ENCODE data around the gene FEN1.

Gene FEN1

GRCh38 chr11:61811831-61812230 lies 19.1 kb downstream of the FEN1 start:
- DNase-seq (ENCODE audit: low spot score), result no peak
- no CpG with 5 or more reads among the region's 5 CpGs for WGBS, 2 donors (ENCODE audit: extremely low coverage in 2 of 2, insufficient read length in 2 of 2, insufficient replicate concordance in 1 of 2)
- no peak overlapping the region for H2BK12ac ChIP-seq (ENCODE audit: low read length)

DNA sequence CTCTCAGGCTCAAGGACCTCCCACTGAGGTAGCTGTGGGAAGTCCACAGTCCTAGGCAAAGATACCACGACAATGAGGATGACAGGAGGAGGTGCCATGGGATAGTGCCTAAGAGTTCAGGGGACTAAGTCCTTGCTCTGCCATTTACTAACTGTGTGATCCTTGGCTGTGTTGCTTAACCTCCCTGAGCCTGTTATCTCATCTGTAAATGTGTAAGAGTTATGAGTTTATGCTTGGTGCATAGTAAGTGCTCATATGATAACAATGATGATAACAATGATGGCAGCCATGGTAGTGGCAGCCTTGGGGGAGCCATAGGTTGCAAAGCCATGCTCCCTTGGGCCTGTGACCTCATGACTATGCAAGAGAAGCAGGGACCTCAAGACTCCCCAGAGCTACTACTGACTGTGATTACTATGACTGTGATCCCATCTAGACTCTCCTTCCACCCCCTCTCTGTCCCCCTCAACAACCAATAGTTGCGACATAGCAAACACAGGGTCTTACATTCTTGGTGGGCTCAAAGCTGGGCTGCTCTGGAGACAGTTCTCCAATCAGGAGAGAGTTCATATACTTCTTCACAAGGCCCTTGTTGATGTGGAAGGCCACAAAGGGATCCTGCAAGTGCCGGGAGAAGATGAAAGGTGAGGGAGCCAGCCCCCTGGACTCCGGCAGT lies 20.2 kb downstream of the FEN1 start:
- H2AK5ac ChIP-seq (ENCODE audit: low read depth, low read length), result no peak overlapping the region
- no peak overlapping the region for H2BK15ac ChIP-seq (ENCODE audit: low read length)
- H4K91ac ChIP-seq (ENCODE audit: low read depth, low read length, poor library complexity), result no peak overlapping the region
- no peaks in the 10 kb centered on the region for H3K27me3 ChIP-seq (ENCODE audit: control insufficient read depth in 3 of 3, insufficient read depth in 3 of 3, low read depth in 1 of 3, low read length in 3 of 3)
- no peak overlapping the region for H2BK120ac ChIP-seq (ENCODE audit: low read depth, low read length)
- H3K18ac ChIP-seq (ENCODE audit: low read length), result no peak overlapping the region
- no peak overlapping the region for H2BK5ac ChIP-seq (ENCODE audit: low read length)
- no peak overlapping the region for H3K27ac ChIP-seq (replicated peaks; ENCODE audit: low read length)
- H3K23ac ChIP-seq (ENCODE audit: low read depth, low read length, poor library complexity), result no peak overlapping the region
- no peak overlapping the region for H3K9ac ChIP-seq (ENCODE audit: low read depth, low read length, poor library complexity)
- no peak overlapping the region for H3K4me2 ChIP-seq (ENCODE audit: insufficient read depth, low read length, poor library complexity, severe bottlenecking)
- H3K79me1 ChIP-seq (ENCODE audit: low read depth, low read length), result peaks cover 27% of the 10 kb centered on the region
- no peak overlapping the region for H2AFZ ChIP-seq (ENCODE audit: low read length)
- H2BK12ac ChIP-seq (ENCODE audit: low read length), result no peak overlapping the region
- H3K4me3 ChIP-seq (ENCODE audit: low read length in 2 of 2), result no peak overlapping the region
- DNase-seq (ENCODE audit: low spot score), result no peak
- no peak overlapping the region for H3K4ac ChIP-seq (ENCODE audit: low read length)
- no CpG with 5 or more reads among the region's 4 CpGs for WGBS, 2 donors (ENCODE audit: extremely low coverage in 2 of 2, insufficient read length in 2 of 2, insufficient replicate concordance in 1 of 2)
- peaks cover 54 to 68% of the 10 kb centered on the region in 2 donors for H3K36me3 ChIP-seq (replicated peaks in 1 of 2; ENCODE audit: control insufficient read depth in 2 of 2, insufficient read depth in 2 of 2, low read length in 2 of 2)
- H3K4me1 ChIP-seq (ENCODE audit: control insufficient read depth in 2 of 2, insufficient read depth in 1 of 2, low read depth in 1 of 2, low read length in 2 of 2), result peaks cover 13 to 14% of the 10 kb centered on the region in 2 donors
- H4K8ac ChIP-seq (ENCODE audit: low read depth, low read length), result no peak overlapping the region
- no peak overlapping the region for H3K14ac ChIP-seq (ENCODE audit: low read length)
- peaks cover 0 to 3% of the 10 kb centered on the region in 2 donors for H3K9me3 ChIP-seq (replicated peaks in 1 of 2; ENCODE audit: control insufficient read depth in 2 of 2, insufficient read depth in 1 of 2, low read depth in 1 of 2, low read length in 2 of 2)

More at GRCh38 chr11:61811831-61812230, 19.1 kb downstream of the FEN1 start:
- no peak overlapping the region for H3K23ac ChIP-seq (ENCODE audit: low read depth, low read length, poor library complexity)
- H4K91ac ChIP-seq (ENCODE audit: low read depth, low read length, poor library complexity), result no peak overlapping the region
- no peak overlapping the region for H2AFZ ChIP-seq (ENCODE audit: low read length)
- no peak overlapping the region for H3K18ac ChIP-seq (ENCODE audit: low read length)
- no peak overlapping the region for H3K4ac ChIP-seq (ENCODE audit: low read length)
- H3K14ac ChIP-seq (ENCODE audit: low read length), result no peak overlapping the region
- H3K4me2 ChIP-seq (ENCODE audit: insufficient read depth, low read length, poor library complexity, severe bottlenecking), result no peak overlapping the region
- peaks cover 0 to 3% of the 10 kb centered on the region in 2 donors for H3K9me3 ChIP-seq (replicated peaks in 1 of 2; ENCODE audit: control insufficient read depth in 2 of 2, insufficient read depth in 1 of 2, low read depth in 1 of 2, low read length in 2 of 2)
- H2BK5ac ChIP-seq (ENCODE audit: low read length), result no peak overlapping the region
- peaks cover 59 to 78% of the 10 kb centered on the region in 2 donors for H3K36me3 ChIP-seq (replicated peaks in 1 of 2; ENCODE audit: control insufficient read depth in 2 of 2, insufficient read depth in 2 of 2, low read length in 2 of 2)
- no peak overlapping the region for H3K9ac ChIP-seq (ENCODE audit: low read depth, low read length, poor library complexity)
- H2BK120ac ChIP-seq (ENCODE audit: low read depth, low read length), result no peak overlapping the region
- no peak overlapping the region for H2BK15ac ChIP-seq (ENCODE audit: low read length)
- peaks cover 9 to 10% of the 10 kb centered on the region in 2 donors for H3K4me1 ChIP-seq (ENCODE audit: control insufficient read depth in 2 of 2, insufficient read depth in 1 of 2, low read depth in 1 of 2, low read length in 2 of 2)
- no peak overlapping the region for H3K4me3 ChIP-seq (ENCODE audit: low read length in 2 of 2)
- no peak overlapping the region for H2AK5ac ChIP-seq (ENCODE audit: low read depth, low read length)
- no peak overlapping the region for H3K27ac ChIP-seq (replicated peaks; ENCODE audit: low read length)
- no peak overlapping the region for H4K8ac ChIP-seq (ENCODE audit: low read depth, low read length)
- H3K27me3 ChIP-seq (ENCODE audit: control insufficient read depth in 3 of 3, insufficient read depth in 3 of 3, low read depth in 1 of 3, low read length in 3 of 3), result no peaks in the 10 kb centered on the region
- peaks cover 27% of the 10 kb centered on the region for H3K79me1 ChIP-seq (ENCODE audit: low read depth, low read length)

GRCh38 chr11:61814247-61814957 lies 21.7 kb downstream of the FEN1 start:
- WGBS, 2 donors (ENCODE audit: extremely low coverage in 2 of 2, insufficient read length in 2 of 2, insufficient replicate concordance in 1 of 2), result no CpG with 5 or more reads among the region's 16 CpGs
- H2BK12ac ChIP-seq (ENCODE audit: low read length), result no peak overlapping the region

More at GRCh38 chr11:61814247-61814957, 21.7 kb downstream of the FEN1 start:
- H3K14ac ChIP-seq (ENCODE audit: low read length), result no peak overlapping the region
- H3K36me3 ChIP-seq (replicated peaks in 1 of 2; ENCODE audit: control insufficient read depth in 2 of 2, insufficient read depth in 2 of 2, low read length in 2 of 2), result peaks cover 42 to 53% of the 10 kb centered on the region in 2 donors
- H4K91ac ChIP-seq (ENCODE audit: low read depth, low read length, poor library complexity), result peak overlapping the region; percentile 96
- H3K4me3 ChIP-seq (ENCODE audit: low read length in 2 of 2), result peak overlapping the region; percentile 66 to 91
- H3K4me1 ChIP-seq (ENCODE audit: control insufficient read depth in 2 of 2, insufficient read depth in 1 of 2, low read depth in 1 of 2, low read length in 2 of 2), result peaks cover 14 to 19% of the 10 kb centered on the region in 2 donors
- H3K27ac ChIP-seq (replicated peaks; ENCODE audit: low read length), result peak overlapping the region; percentile 96
- H3K79me1 ChIP-seq (ENCODE audit: low read depth, low read length), result peaks cover 27% of the 10 kb centered on the region
- peak overlapping the region; percentile 88 for H2BK15ac ChIP-seq (ENCODE audit: low read length)
- peak overlapping the region; percentile 95 for H2BK5ac ChIP-seq (ENCODE audit: low read length)
- no peak overlapping the region for H4K8ac ChIP-seq (ENCODE audit: low read depth, low read length)
- H2AFZ ChIP-seq (ENCODE audit: low read length), result peak overlapping the region; percentile 12
- H3K23ac ChIP-seq (ENCODE audit: low read depth, low read length, poor library complexity), result peak overlapping the region; percentile 99
- peak overlapping the region; percentile 63 for H2AK5ac ChIP-seq (ENCODE audit: low read depth, low read length)
- H3K4ac ChIP-seq (ENCODE audit: low read length), result peak overlapping the region; percentile 57
- peaks cover 0 to 3% of the 10 kb centered on the region in 2 donors for H3K9me3 ChIP-seq (replicated peaks in 1 of 2; ENCODE audit: control insufficient read depth in 2 of 2, insufficient read depth in 1 of 2, low read depth in 1 of 2, low read length in 2 of 2)
- H3K27me3 ChIP-seq (ENCODE audit: control insufficient read depth in 3 of 3, insufficient read depth in 3 of 3, low read depth in 1 of 3, low read length in 3 of 3), result no peaks in the 10 kb centered on the region
- peak overlapping the region; percentile 99 for H3K18ac ChIP-seq (ENCODE audit: low read length)
- H3K9ac ChIP-seq (ENCODE audit: low read depth, low read length, poor library complexity), result peak overlapping the region; percentile 89
- peak overlapping the region; percentile 88 for H2BK120ac ChIP-seq (ENCODE audit: low read depth, low read length)
- DNase-seq (ENCODE audit: low spot score), result no peak
- H3K4me2 ChIP-seq (ENCODE audit: insufficient read depth, low read length, poor library complexity, severe bottlenecking), result peak overlapping the region; percentile 85

All from neuronal stem cell (in vitro differentiated cells).